ENCODE measurements around the gene KIF26A.

GRCh38 chr14:104111301-104112112 lies 26.9 kb upstream of the KIF26A start:
- TF ChIP-seq, protein P1, sequence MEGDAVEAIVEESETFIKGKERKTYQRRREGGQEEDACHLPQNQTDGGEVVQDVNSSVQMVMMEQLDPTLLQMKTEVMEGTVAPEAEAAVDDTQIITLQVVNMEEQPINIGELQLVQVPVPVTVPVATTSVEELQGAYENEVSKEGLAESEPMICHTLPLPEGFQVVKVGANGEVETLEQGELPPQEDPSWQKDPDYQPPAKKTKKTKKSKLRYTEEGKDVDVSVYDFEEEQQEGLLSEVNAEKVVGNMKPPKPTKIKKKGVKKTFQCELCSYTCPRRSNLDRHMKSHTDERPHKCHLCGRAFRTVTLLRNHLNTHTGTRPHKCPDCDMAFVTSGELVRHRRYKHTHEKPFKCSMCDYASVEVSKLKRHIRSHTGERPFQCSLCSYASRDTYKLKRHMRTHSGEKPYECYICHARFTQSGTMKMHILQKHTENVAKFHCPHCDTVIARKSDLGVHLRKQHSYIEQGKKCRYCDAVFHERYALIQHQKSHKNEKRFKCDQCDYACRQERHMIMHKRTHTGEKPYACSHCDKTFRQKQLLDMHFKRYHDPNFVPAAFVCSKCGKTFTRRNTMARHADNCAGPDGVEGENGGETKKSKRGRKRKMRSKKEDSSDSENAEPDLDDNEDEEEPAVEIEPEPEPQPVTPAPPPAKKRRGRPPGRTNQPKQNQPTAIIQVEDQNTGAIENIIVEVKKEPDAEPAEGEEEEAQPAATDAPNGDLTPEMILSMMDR (IDR thresholded peaks at IDR 0.05): no peak
- TF ChIP-seq EZH2 (IDR thresholded peaks at IDR 0.05; ENCODE audit: borderline replicate concordance, insufficient read depth, low read depth, low read length, poor library complexity, severe bottlenecking): no peak
